Measurements from ENCODE around the gene ERFL. TPM values are rescaled to one million over a fixed set of nuclear protein-coding genes. Genes with fewer than 3 reads are reported as not detected.

Gene ERFL
- total RNA-seq, 2 experiments from 2014 or later, result 7.7 to 8.9 TPM

GRCh38 chr19:41945135-41945766, 17.0 kb upstream of the ERFL start:
- H3K9me3 Mint-ChIP-seq, result no peaks in the 10 kb centered on the region
- intact Hi-C loops (cut with DNase I, micrococcal nuclease), result loop anchor here (1.0 to 5.0 kb wide), 5 partner anchors 14 to 70 kb away; partner anchors contain the start of genes ERFL (in 1 of the 2) and RABAC1 (in 1 of the 2)
- ChIA-PET POLR2A (interaction anchor here (0.8 to 4.3 kb wide), 10 partner anchors 13 to 86 kb away, joined by 4 to 34 read pairs (median 8); partner anchors contain the start of genes ARHGEF1, ERFL, RABAC1 and RPS19), CTCF (interaction anchor here (0.6 to 3.0 kb wide), 8 partner anchors 8 to 86 kb away, joined by 3 to 20 read pairs (median 4); partner anchors contain the start of gene RPS19)
- H3K4me3 Mint-ChIP-seq, result peak overlapping the region; percentile 76
- peak overlapping the region; percentile 98 for H3K27ac Mint-ChIP-seq
- no peaks in the 10 kb centered on the region for H3K36me3 ChIP-seq (ENCODE audit: insufficient read depth, low read length)
- H3K4me1 Mint-ChIP-seq (ENCODE audit: low read depth), result peaks cover 56% of the 10 kb centered on the region
- H3K27me3 Mint-ChIP-seq, result no peaks in the 10 kb centered on the region
- TF ChIP-seq, protein P1, sequence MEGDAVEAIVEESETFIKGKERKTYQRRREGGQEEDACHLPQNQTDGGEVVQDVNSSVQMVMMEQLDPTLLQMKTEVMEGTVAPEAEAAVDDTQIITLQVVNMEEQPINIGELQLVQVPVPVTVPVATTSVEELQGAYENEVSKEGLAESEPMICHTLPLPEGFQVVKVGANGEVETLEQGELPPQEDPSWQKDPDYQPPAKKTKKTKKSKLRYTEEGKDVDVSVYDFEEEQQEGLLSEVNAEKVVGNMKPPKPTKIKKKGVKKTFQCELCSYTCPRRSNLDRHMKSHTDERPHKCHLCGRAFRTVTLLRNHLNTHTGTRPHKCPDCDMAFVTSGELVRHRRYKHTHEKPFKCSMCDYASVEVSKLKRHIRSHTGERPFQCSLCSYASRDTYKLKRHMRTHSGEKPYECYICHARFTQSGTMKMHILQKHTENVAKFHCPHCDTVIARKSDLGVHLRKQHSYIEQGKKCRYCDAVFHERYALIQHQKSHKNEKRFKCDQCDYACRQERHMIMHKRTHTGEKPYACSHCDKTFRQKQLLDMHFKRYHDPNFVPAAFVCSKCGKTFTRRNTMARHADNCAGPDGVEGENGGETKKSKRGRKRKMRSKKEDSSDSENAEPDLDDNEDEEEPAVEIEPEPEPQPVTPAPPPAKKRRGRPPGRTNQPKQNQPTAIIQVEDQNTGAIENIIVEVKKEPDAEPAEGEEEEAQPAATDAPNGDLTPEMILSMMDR (IDR thresholded peaks at IDR 0.05), result no peak
- H3K9me3 ChIP-seq (ENCODE audit: control insufficient read depth in 1 of 2, insufficient read depth in 1 of 2, low read length in 2 of 2), result no peaks in the 10 kb centered on the region
- peak overlapping the region; percentile 60 to 67 for H3K27ac ChIP-seq (ENCODE audit: low read depth in 1 of 2, low read length in 2 of 2)
- ATAC-seq (ENCODE audit: poor library complexity) (peak; percentile 88), DNase-seq (peak; percentile 74 to 96 (median 84))
- no peak overlapping the region for H3K4me3 ChIP-seq (ENCODE audit: low read length)
- H3K36me3 Mint-ChIP-seq (ENCODE audit: low read depth), result no peaks in the 10 kb centered on the region
- H3K4me1 ChIP-seq (ENCODE audit: insufficient read depth, low read length), result peaks cover 46% of the 10 kb centered on the region
- H3K27me3 ChIP-seq (ENCODE audit: control insufficient read depth in 1 of 2, insufficient read depth in 2 of 2, low read length in 2 of 2), result peaks cover 0 to 3% of the 10 kb centered on the region in 2 experiments

DNA sequence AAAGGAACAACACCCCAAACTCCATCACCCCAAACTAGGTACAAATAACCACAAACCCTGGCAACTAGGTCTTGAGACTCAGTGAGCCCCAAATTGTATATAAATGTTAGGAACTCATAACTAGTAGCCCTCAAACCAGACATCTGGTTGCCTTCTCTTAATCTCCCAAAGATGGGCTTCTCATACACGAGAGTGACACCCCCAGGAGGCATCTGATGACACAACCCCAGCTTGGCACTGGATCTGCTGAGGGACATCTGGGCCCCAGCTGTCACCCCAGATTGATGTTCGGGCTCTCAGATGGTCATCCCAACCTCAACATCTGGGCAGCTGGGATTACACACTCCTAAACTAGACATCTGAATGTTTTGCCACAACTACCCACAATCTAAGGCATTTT, 16.1 kb upstream of the ERFL start:
- Histone ChIP-seq H3K4me3 (ENCODE audit: low read length) (no peak overlapping the region), H3K4me1 (ENCODE audit: insufficient read depth, low read length) (peaks cover 54% of the 10 kb centered on the region), H3K9me3 (ENCODE audit: control insufficient read depth in 1 of 2, insufficient read depth in 1 of 2, low read length in 2 of 2) (no peaks in the 10 kb centered on the region), H3K27ac (ENCODE audit: low read depth in 1 of 2, low read length in 2 of 2) (peak overlapping the region in 1 of 2 donors; percentile 67), H3K27me3 (ENCODE audit: control insufficient read depth in 1 of 2, insufficient read depth in 2 of 2, low read length in 2 of 2) (peaks cover 0 to 3% of the 10 kb centered on the region in 2 experiments), H3K36me3 (ENCODE audit: insufficient read depth, low read length) (no peaks in the 10 kb centered on the region)
- Mint-ChIP-seq H3K4me3 (peak overlapping the region; percentile 42), H3K27me3 (no peaks in the 10 kb centered on the region), H3K9me3 (no peaks in the 10 kb centered on the region), H3K36me3 (ENCODE audit: low read depth) (no peaks in the 10 kb centered on the region), H3K27ac (peak overlapping the region; percentile 98), H3K4me1 (ENCODE audit: low read depth) (peaks cover 57% of the 10 kb centered on the region)
- ATAC-seq (ENCODE audit: poor library complexity) (no peak), DNase-seq (peak in 1 of 14 experiments; percentile 23)
- TF ChIP-seq, protein P1 (IDR thresholded peaks at IDR 0.05), result no peak
- ChIA-PET CTCF (interaction anchor here (0.5 to 1.9 kb wide), 3 partner anchors 14 to 63 kb away, joined by 3 to 14 read pairs (median 3); no protein-coding TSS in a partner anchor), POLR2A (interaction anchor here (0.8 to 4.3 kb wide), 6 partner anchors 14 to 85 kb away, joined by 4 to 34 read pairs (median 18); partner anchors contain the start of genes ARHGEF1, RABAC1 and RPS19)
- intact Hi-C loops (cut with DNase I, micrococcal nuclease), result loop anchor here in 1 of 2 experiments (2.0 kb wide), 1 partner anchor 16 kb away; the partner anchor contains the start of gene ERFL

- H3K27ac Mint-ChIP-seq, result peak overlapping the region; percentile 91
- Histone ChIP-seq H3K27ac (ENCODE audit: low read depth in 1 of 2, low read length in 2 of 2) (no peak overlapping the region), H3K4me1 (ENCODE audit: insufficient read depth, low read length) (peaks cover 50% of the 10 kb centered on the region), H3K27me3 (ENCODE audit: control insufficient read depth in 1 of 2, insufficient read depth in 2 of 2, low read length in 2 of 2) (peaks cover 0 to 3% of the 10 kb centered on the region in 2 experiments), H3K36me3 (ENCODE audit: insufficient read depth, low read length) (no peaks in the 10 kb centered on the region), H3K4me3 (ENCODE audit: low read length) (no peak overlapping the region), H3K9me3 (ENCODE audit: control insufficient read depth in 1 of 2, insufficient read depth in 1 of 2, low read length in 2 of 2) (no peaks in the 10 kb centered on the region)
- H3K4me1 Mint-ChIP-seq (ENCODE audit: low read depth), result peaks cover 49% of the 10 kb centered on the region
- no peak for DNase-seq
- intact Hi-C loops (cut with DNase I, micrococcal nuclease), result no loop called here
- no peaks in the 10 kb centered on the region for H3K27me3 Mint-ChIP-seq
- peak overlapping the region; percentile 86 for H3K4me3 Mint-ChIP-seq
- no peaks in the 10 kb centered on the region for H3K36me3 Mint-ChIP-seq (ENCODE audit: low read depth)
- ChIA-PET POLR2A (interaction anchor here (1.0 to 1.8 kb wide), 8 partner anchors 13 to 81 kb away, joined by 3 to 4 read pairs (median 4); partner anchors contain the start of genes ERFL, RABAC1 and RPS19), CTCF (interaction anchor here (0.9 kb wide), 1 partner anchor 82 kb away, joined by 3 read pairs; no protein-coding TSS in a partner anchor)
- TF ChIP-seq, protein P1 (IDR thresholded peaks at IDR 0.05), result no peak
- no peaks in the 10 kb centered on the region for H3K9me3 Mint-ChIP-seq
- ATAC-seq (ENCODE audit: poor library complexity), result no peak
These were observed 13.4 kb upstream of the ERFL start for GRCh38 chr19:41941410-41942202.

Data from CD4-positive, alpha-beta T cell (primary cell).